ENCODE results near the gene MKRN2OS.

The MKRN2OS gene

GRCh38 chr3:12516873-12517272 lies 28.4 kb downstream of the MKRN2OS start:
- no peak for TF ChIP-seq GATA1 (IDR thresholded peaks at IDR 0.05; ENCODE audit: low read depth, low read length)
- no peak for TF ChIP-seq POLR2A (IDR thresholded peaks at IDR 0.05; ENCODE audit: low read length)
- DNase-seq: no peak

GRCh38 chr3:12515631-12516030 lies 29.7 kb downstream of the MKRN2OS start:
- DNase-seq: no peak
- no peak for TF ChIP-seq GATA1 (IDR thresholded peaks at IDR 0.05; ENCODE audit: low read depth, low read length)
- TF ChIP-seq POLR2A (IDR thresholded peaks at IDR 0.05; ENCODE audit: low read length): no peak

GRCh38 chr3:12513694-12514446 lies 31.4 kb downstream of the MKRN2OS start:
- TF ChIP-seq POLR2A (IDR thresholded peaks at IDR 0.05; ENCODE audit: low read length): no peak
- no peak for TF ChIP-seq GATA1 (IDR thresholded peaks at IDR 0.05; ENCODE audit: low read depth, low read length)

GRCh38 chr3:12512534-12513118 lies 32.7 kb downstream of the MKRN2OS start:
- DNase-seq: no peak
- TF ChIP-seq GATA1 (IDR thresholded peaks at IDR 0.05; ENCODE audit: low read depth, low read length) (no peak), POLR2A (IDR thresholded peaks at IDR 0.05; ENCODE audit: low read length) (no peak)

More at GRCh38 chr3:12513694-12514446, 31.4 kb downstream of the MKRN2OS start:
- DNase-seq: no peak

- TF ChIP-seq POLR2A (IDR thresholded peaks at IDR 0.05; ENCODE audit: low read length): no peak
- no peak for TF ChIP-seq GATA1 (IDR thresholded peaks at IDR 0.05; ENCODE audit: low read depth, low read length)
- DNase-seq: no peak
Measured at GRCh38 chr3:12509466-12509865, 35.8 kb downstream of the MKRN2OS start.

GRCh38 chr3:12508291-12508700 lies 37.0 kb downstream of the MKRN2OS start:
- TF ChIP-seq POLR2A (IDR thresholded peaks at IDR 0.05; ENCODE audit: low read length) (no peak), GATA1 (IDR thresholded peaks at IDR 0.05; ENCODE audit: low read depth, low read length) (no peak)
- no peak for DNase-seq

- no peak for DNase-seq
- no peak for TF ChIP-seq POLR2A (IDR thresholded peaks at IDR 0.05; ENCODE audit: low read length)
- TF ChIP-seq GATA1 (IDR thresholded peaks at IDR 0.05; ENCODE audit: low read depth, low read length): no peak
Measured at GRCh38 chr3:12507591-12508281, 37.6 kb downstream of the MKRN2OS start.

- TF ChIP-seq POLR2A (IDR thresholded peaks at IDR 0.05; ENCODE audit: low read length) (no peak), GATA1 (IDR thresholded peaks at IDR 0.05; ENCODE audit: low read depth, low read length) (no peak)
- no peak for DNase-seq
Measured at GRCh38 chr3:12506201-12506709, 39.0 kb downstream of the MKRN2OS start.

GRCh38 chr3:12503126-12503957 lies 42.0 kb downstream of the MKRN2OS start:
- DNase-seq: no peak

GRCh38 chr3:12501360-12502020 lies 43.8 kb downstream of the MKRN2OS start:
- no peak for DNase-seq
- TF ChIP-seq GATA1 (IDR thresholded peaks at IDR 0.05; ENCODE audit: low read depth, low read length): no peak
- no peak for TF ChIP-seq POLR2A (IDR thresholded peaks at IDR 0.05; ENCODE audit: low read length)

More at GRCh38 chr3:12503126-12503957, 42.0 kb downstream of the MKRN2OS start:
- no peak for TF ChIP-seq POLR2A (IDR thresholded peaks at IDR 0.05; ENCODE audit: low read length)
- TF ChIP-seq GATA1 (IDR thresholded peaks at IDR 0.05; ENCODE audit: low read depth, low read length): no peak

GRCh38 chr3:12499474-12499873 lies 45.8 kb downstream of the MKRN2OS start:
- TF ChIP-seq GATA1 (IDR thresholded peaks at IDR 0.05; ENCODE audit: low read depth, low read length) (no peak), POLR2A (IDR thresholded peaks at IDR 0.05; ENCODE audit: low read length) (no peak)

GRCh38 chr3:12496453-12496761 lies 48.9 kb downstream of the MKRN2OS start:
- DNase-seq: no peak
- TF ChIP-seq GATA1 (IDR thresholded peaks at IDR 0.05; ENCODE audit: low read depth, low read length) (no peak), POLR2A (IDR thresholded peaks at IDR 0.05; ENCODE audit: low read length) (no peak)

More at GRCh38 chr3:12499474-12499873, 45.8 kb downstream of the MKRN2OS start:
- peak; percentile 30 to 35 for DNase-seq
